WTC11 (cell line): ENCODE results near the gene AMER3. TPM values are rescaled to one million over a fixed set of nuclear protein-coding genes. Genes with fewer than 3 reads are reported as not detected.

ENCODE experiments used
- ATAC-seq: fragments of 200-7000 bp; cut with Tn5 transposase; 2 replicates; pipeline ENCODE4 v1.10.0; 2021; ENCODE audit warnings: mild to moderate bottlenecking, moderate library complexity
- CTCF ChIA-PET: fragments of 300-600 bp; sonication (Branson Sonifier 250); formaldehyde crosslinking; loops from one replicate; lab custom pipeline; 2021; ENCODE audit warnings: antibody characterized with exemption; lab: Charles Lee
- POLR2A ChIA-PET: fragments of 350-600 bp; sonication (Branson Sonifier 250); formaldehyde crosslinking; loops from one replicate; lab custom pipeline; 2021; ENCODE audit warnings: antibody characterized with exemption; lab: Charles Lee
- DNase-seq: peaks from one replicate; pipeline ENCODE4 v3.0.0; 2021; ENCODE audit warnings: low spot score
- H3K27ac Mint-ChIP-seq: 2 replicates; pipeline ENCODE4 v1.8.0; 2021; ENCODE audit warnings: mixed read lengths
- H3K27me3 Mint-ChIP-seq: 2 replicates; pipeline ENCODE4 v1.8.0; 2021; ENCODE audit warnings: low read depth, mild to moderate bottlenecking, moderate library complexity, mixed read lengths
- H3K36me3 Mint-ChIP-seq: 2 replicates; pipeline ENCODE4 v1.8.0; 2021; ENCODE audit warnings: mixed read lengths
- H3K4me1 Mint-ChIP-seq: 2 replicates; pipeline ENCODE4 v1.8.0; 2022; ENCODE audit warnings: mixed read lengths
- H3K4me3 Mint-ChIP-seq: 2 replicates; pipeline ENCODE4 v1.8.0; 2021; ENCODE audit warnings: mild to moderate bottlenecking, moderate library complexity, mixed read lengths
- H3K9me3 Mint-ChIP-seq: 2 replicates; pipeline ENCODE4 v1.8.0; 2021; ENCODE audit warnings: mixed read lengths
- ESRRA ChIP-seq: sonication (generic); formaldehyde crosslinking; IDR thresholded peaks from 2 replicates; pipeline ENCODE4 v1.8.1; 2022; ENCODE audit warnings: mild to moderate bottlenecking, missing genetic modification reagents, borderline replicate concordance
- FOXP1 ChIP-seq: sonication (generic); formaldehyde crosslinking; IDR thresholded peaks from 2 replicates; pipeline ENCODE4 v1.8.0; 2022; ENCODE audit warnings: missing genetic modification reagents, mild to moderate bottlenecking, moderate library complexity, borderline replicate concordance
- GRHL2 ChIP-seq: fragments of 250-450 bp; sonication (Bioruptor Pico); IDR thresholded peaks from 2 replicates; pipeline ENCODE4 v1.8.0; 2022; ENCODE audit warnings: mild to moderate bottlenecking, moderate library complexity; ENCODE audit not compliant: insufficient replicate concordance, severe bottlenecking
- GTF2I ChIP-seq: fragments of 250-450 bp; sonication (Bioruptor Pico); conservative IDR thresholded peaks from 2 replicates; pipeline ENCODE4 v1.4.0; 2021; ENCODE audit warnings: mild to moderate bottlenecking
- IRF2 ChIP-seq: sonication (generic); formaldehyde crosslinking; IDR thresholded peaks from 2 replicates; pipeline ENCODE4 v1.8.0; 2022; ENCODE audit warnings: low read depth, missing genetic modification reagents, borderline replicate concordance
- MXD4 ChIP-seq: fragments of 250-450 bp; sonication (Bioruptor Pico); IDR thresholded peaks from 2 replicates; pipeline ENCODE4 v1.8.0; 2021; ENCODE audit warnings: mild to moderate bottlenecking, moderate library complexity, borderline replicate concordance
- MYBL2 ChIP-seq: sonication (generic); formaldehyde crosslinking; IDR thresholded peaks from 2 replicates; pipeline ENCODE4 v1.8.1; 2023; ENCODE audit warnings: mild to moderate bottlenecking, moderate library complexity, missing genetic modification reagents
- NFE2L1 ChIP-seq: sonication (generic); formaldehyde crosslinking; IDR thresholded peaks from 2 replicates; pipeline ENCODE4 v1.8.1; 2023; ENCODE audit warnings: missing genetic modification reagents
- NFYB ChIP-seq: sonication (generic); formaldehyde crosslinking; conservative IDR thresholded peaks from 2 replicates; pipeline ENCODE4 v1.8.0; 2022; ENCODE audit warnings: low read depth, missing genetic modification reagents
- NR2C2 ChIP-seq: sonication (generic); formaldehyde crosslinking; IDR thresholded peaks from 2 replicates; pipeline ENCODE4 v1.8.0; 2022; ENCODE audit warnings: mild to moderate bottlenecking, missing genetic modification reagents
- RELA ChIP-seq: sonication (generic); formaldehyde crosslinking; IDR thresholded peaks from 2 replicates; pipeline ENCODE4 v1.8.1; 2022; ENCODE audit warnings: missing genetic modification reagents, mild to moderate bottlenecking, borderline replicate concordance
- RORB ChIP-seq: fragments of 250-450 bp; sonication (Bioruptor Pico); IDR thresholded peaks from 2 replicates; pipeline ENCODE4 v1.9.0; 2021; ENCODE audit warnings: mild to moderate bottlenecking
- SMAD3 ChIP-seq: sonication (generic); formaldehyde crosslinking; IDR thresholded peaks from 2 replicates; pipeline ENCODE4 v1.8.0; 2022; ENCODE audit warnings: missing genetic modification reagents, mild to moderate bottlenecking, borderline replicate concordance
- SMAD4 ChIP-seq: sonication (generic); formaldehyde crosslinking; IDR thresholded peaks from 2 replicates; pipeline ENCODE4 v1.8.0; 2022; ENCODE audit warnings: mild to moderate bottlenecking, missing genetic modification reagents
- TCF7 ChIP-seq: sonication (generic); formaldehyde crosslinking; IDR thresholded peaks from 2 replicates; pipeline ENCODE4 v1.8.0; 2022; ENCODE audit warnings: mild to moderate bottlenecking, low read depth, missing genetic modification reagents, moderate library complexity
- TEAD4 ChIP-seq: sonication (generic); formaldehyde crosslinking; IDR thresholded peaks from 2 replicates; pipeline ENCODE4 v1.8.0; 2022; ENCODE audit warnings: mild to moderate bottlenecking, missing genetic modification reagents
- TP53 ChIP-seq: sonication (generic); formaldehyde crosslinking; IDR thresholded peaks from 2 replicates; pipeline ENCODE4 v1.8.1; 2023; ENCODE audit warnings: mild to moderate bottlenecking, missing genetic modification reagents
- ZNF263 ChIP-seq: sonication (generic); formaldehyde crosslinking; IDR thresholded peaks from 2 replicates; pipeline ENCODE4 v1.8.1; 2022; ENCODE audit warnings: low read depth, mild to moderate bottlenecking, moderate library complexity, missing genetic modification reagents
- ZNF416 ChIP-seq: fragments of 250-450 bp; sonication (Bioruptor Pico); IDR thresholded peaks from 2 replicates; pipeline ENCODE4 v1.9.0; 2021; ENCODE audit warnings: mild to moderate bottlenecking, inconsistent platforms
- ZNF423 ChIP-seq: fragments of 250-450 bp; sonication (Bioruptor Pico); IDR thresholded peaks from 2 replicates; pipeline ENCODE4 v2.1.2; 2022; ENCODE audit warnings: mild to moderate bottlenecking, moderate library complexity
- total RNA-seq: library from RNA; stranded (reverse); gene quantifications from 3 replicates; pipeline ENCODE4 v1.2.3, GENCODE V29; 2021
- TF ChIP-seq, protein P1 (sequence below): sonication (generic); formaldehyde crosslinking; IDR thresholded peaks from 2 replicates; pipeline ENCODE4 v1.8.0; 2023; ENCODE audit warnings: missing genetic modification reagents, mild to moderate bottlenecking, borderline replicate concordance
- TF ChIP-seq, protein P2 (sequence below): sonication (generic); formaldehyde crosslinking; IDR thresholded peaks from 2 replicates; pipeline ENCODE4 v1.8.1; 2022; ENCODE audit warnings: missing genetic modification reagents, borderline replicate concordance
- TF ChIP-seq, protein P3 (sequence below): sonication (generic); formaldehyde crosslinking; IDR thresholded peaks from 2 replicates; pipeline ENCODE4 v1.8.1; 2022; ENCODE audit warnings: low read depth, mild to moderate bottlenecking, moderate library complexity, missing genetic modification reagents, borderline replicate concordance
- TF ChIP-seq, protein P4 (sequence below): sonication (generic); formaldehyde crosslinking; IDR thresholded peaks from 2 replicates; pipeline ENCODE4 v1.8.1; 2023; ENCODE audit warnings: mild to moderate bottlenecking, missing genetic modification reagents
- TF ChIP-seq, protein P5 (sequence below): sonication (generic); formaldehyde crosslinking; IDR thresholded peaks from 2 replicates; pipeline ENCODE4 v1.8.1; 2023; ENCODE audit warnings: mild to moderate bottlenecking, moderate library complexity, missing genetic modification reagents
- TF ChIP-seq, protein P6 (sequence below): sonication (generic); formaldehyde crosslinking; IDR thresholded peaks from 2 replicates; pipeline ENCODE4 v1.8.0; 2022; ENCODE audit warnings: mild to moderate bottlenecking, missing genetic modification reagents

The AMER3 gene
- total RNA-seq, 1 experiment from 2014 or later = 0.13 TPM

DNA sequence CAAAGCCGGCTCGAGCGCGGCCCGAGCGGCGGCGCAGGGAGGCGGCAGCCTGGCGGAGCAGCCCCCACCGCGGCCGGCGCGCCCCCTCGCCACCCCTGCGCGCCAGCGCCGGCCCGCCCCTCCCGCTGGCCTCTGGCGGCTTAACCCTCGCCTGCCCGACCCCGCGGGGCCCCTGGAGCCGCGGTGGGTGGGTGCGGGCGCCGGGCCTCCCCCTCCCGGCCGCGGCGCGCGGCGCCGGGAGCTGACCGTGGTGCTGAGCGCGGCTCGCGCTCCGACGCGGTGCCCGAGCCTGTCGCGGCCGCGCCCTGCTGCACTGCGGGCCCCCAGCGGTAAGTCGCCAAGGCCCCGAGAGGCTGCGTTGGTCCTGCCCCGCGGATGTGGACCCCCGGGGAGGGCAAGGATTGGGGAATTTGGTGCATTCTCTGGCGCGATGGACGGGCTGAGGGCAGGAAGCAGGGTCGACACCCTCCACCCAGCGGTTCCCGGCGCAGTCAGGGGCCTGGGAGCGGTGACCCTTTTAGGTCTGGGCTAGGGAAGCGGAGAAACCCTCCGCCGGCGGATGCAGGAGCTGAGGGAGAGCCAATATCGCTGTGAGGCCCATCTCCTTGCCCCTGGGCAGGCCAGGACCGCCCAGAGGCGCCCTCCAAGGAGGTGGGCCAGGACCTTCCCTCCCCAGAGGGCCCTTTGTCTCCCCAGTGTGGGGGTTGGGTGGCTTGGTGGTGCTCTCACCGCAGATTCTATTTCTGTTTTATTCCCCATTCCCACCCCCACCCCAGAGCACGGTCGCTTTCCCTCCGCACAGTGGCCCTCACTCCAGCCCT lies 923 bp downstream of the AMER3 start:
- no peaks in the 10 kb centered on the region for H3K36me3 Mint-ChIP-seq
- H3K27ac Mint-ChIP-seq = no peak overlapping the region
- peak overlapping the region; percentile 82 for H3K4me3 Mint-ChIP-seq
- H3K27me3 Mint-ChIP-seq = peaks cover 44% of the 10 kb centered on the region
- no peaks in the 10 kb centered on the region for H3K9me3 Mint-ChIP-seq
- peaks cover 14% of the 10 kb centered on the region for H3K4me1 Mint-ChIP-seq
- CTCF ChIA-PET = interaction anchor here (0.9 to 1.4 kb wide), 6 partner anchors 11 to 261 kb away, joined by 3 to 5 read pairs (median 4); no protein-coding TSS in a partner anchor
- DNase-seq (peak; percentile 58), ATAC-seq (peak; percentile 83)
- POLR2A ChIA-PET = interaction anchor here (1.2 kb wide), 1 partner anchor 28 kb away, joined by 3 read pairs; no protein-coding TSS in a partner anchor
- TF ChIP-seq NR2C2 (CRISPR knock-in tag) (no peak), IRF2 (CRISPR knock-in tag) (peak; percentile 71; the same call in 1 of the 2 replicates), MYBL2 (CRISPR knock-in tag) (no peak), GTF2I (CRISPR knock-in tag) (no peak), TCF7 (CRISPR knock-in tag) (no peak; the same call in 1 of the 2 replicates), RORB (no peak), RELA (no peak), NFE2L1 (CRISPR knock-in tag) (no peak), TEAD4 (CRISPR knock-in tag) (peak; percentile 57; the same call in 1 of the 2 replicates), NFYB (0 out of 2 replicates have a peak, but pooled peaks have one; percentile 17), GRHL2 (CRISPR knock-in tag) (no peak), SMAD3 (CRISPR knock-in tag) (no peak), FOXP1 (CRISPR knock-in tag) (peak; percentile 94), ZNF423 (CRISPR knock-in tag) (peak; percentile 84), SMAD4 (CRISPR knock-in tag) (no peak), ESRRA (0 out of 2 replicates have a peak, but pooled peaks have one; percentile 58), ZNF416 (CRISPR knock-in tag) (no peak), TP53 (0 out of 2 replicates have a peak, but pooled peaks have one; percentile 32), MXD4 (CRISPR knock-in tag) (no peak), ZNF263 (CRISPR knock-in tag) (no peak)
- TF ChIP-seq, protein P1, sequence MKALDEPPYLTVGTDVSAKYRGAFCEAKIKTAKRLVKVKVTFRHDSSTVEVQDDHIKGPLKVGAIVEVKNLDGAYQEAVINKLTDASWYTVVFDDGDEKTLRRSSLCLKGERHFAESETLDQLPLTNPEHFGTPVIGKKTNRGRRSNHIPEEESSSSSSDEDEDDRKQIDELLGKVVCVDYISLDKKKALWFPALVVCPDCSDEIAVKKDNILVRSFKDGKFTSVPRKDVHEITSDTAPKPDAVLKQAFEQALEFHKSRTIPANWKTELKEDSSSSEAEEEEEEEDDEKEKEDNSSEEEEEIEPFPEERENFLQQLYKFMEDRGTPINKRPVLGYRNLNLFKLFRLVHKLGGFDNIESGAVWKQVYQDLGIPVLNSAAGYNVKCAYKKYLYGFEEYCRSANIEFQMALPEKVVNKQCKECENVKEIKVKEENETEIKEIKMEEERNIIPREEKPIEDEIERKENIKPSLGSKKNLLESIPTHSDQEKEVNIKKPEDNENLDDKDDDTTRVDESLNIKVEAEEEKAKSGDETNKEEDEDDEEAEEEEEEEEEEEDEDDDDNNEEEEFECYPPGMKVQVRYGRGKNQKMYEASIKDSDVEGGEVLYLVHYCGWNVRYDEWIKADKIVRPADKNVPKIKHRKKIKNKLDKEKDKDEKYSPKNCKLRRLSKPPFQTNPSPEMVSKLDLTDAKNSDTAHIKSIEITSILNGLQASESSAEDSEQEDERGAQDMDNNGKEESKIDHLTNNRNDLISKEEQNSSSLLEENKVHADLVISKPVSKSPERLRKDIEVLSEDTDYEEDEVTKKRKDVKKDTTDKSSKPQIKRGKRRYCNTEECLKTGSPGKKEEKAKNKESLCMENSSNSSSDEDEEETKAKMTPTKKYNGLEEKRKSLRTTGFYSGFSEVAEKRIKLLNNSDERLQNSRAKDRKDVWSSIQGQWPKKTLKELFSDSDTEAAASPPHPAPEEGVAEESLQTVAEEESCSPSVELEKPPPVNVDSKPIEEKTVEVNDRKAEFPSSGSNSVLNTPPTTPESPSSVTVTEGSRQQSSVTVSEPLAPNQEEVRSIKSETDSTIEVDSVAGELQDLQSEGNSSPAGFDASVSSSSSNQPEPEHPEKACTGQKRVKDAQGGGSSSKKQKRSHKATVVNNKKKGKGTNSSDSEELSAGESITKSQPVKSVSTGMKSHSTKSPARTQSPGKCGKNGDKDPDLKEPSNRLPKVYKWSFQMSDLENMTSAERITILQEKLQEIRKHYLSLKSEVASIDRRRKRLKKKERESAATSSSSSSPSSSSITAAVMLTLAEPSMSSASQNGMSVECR (CRISPR knock-in tag) = 0 out of 2 replicates have a peak, but pooled peaks have one; percentile 16
- TF ChIP-seq, protein P2, sequence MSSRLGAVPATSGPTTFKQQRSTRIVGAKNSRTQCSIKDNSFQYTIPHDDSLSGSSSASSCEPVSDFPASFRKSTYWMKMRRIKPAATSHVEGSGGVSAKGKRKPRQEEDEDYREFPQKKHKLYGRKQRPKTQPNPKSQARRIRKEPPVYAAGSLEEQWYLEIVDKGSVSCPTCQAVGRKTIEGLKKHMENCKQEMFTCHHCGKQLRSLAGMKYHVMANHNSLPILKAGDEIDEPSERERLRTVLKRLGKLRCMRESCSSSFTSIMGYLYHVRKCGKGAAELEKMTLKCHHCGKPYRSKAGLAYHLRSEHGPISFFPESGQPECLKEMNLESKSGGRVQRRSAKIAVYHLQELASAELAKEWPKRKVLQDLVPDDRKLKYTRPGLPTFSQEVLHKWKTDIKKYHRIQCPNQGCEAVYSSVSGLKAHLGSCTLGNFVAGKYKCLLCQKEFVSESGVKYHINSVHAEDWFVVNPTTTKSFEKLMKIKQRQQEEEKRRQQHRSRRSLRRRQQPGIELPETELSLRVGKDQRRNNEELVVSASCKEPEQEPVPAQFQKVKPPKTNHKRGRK (CRISPR knock-in tag) = no peak
- TF ChIP-seq, protein P3, sequence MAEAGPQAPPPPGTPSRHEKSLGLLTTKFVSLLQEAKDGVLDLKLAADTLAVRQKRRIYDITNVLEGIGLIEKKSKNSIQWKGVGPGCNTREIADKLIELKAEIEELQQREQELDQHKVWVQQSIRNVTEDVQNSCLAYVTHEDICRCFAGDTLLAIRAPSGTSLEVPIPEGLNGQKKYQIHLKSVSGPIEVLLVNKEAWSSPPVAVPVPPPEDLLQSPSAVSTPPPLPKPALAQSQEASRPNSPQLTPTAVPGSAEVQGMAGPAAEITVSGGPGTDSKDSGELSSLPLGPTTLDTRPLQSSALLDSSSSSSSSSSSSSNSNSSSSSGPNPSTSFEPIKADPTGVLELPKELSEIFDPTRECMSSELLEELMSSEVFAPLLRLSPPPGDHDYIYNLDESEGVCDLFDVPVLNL (CRISPR knock-in tag) = no peak
- TF ChIP-seq, protein P4, sequence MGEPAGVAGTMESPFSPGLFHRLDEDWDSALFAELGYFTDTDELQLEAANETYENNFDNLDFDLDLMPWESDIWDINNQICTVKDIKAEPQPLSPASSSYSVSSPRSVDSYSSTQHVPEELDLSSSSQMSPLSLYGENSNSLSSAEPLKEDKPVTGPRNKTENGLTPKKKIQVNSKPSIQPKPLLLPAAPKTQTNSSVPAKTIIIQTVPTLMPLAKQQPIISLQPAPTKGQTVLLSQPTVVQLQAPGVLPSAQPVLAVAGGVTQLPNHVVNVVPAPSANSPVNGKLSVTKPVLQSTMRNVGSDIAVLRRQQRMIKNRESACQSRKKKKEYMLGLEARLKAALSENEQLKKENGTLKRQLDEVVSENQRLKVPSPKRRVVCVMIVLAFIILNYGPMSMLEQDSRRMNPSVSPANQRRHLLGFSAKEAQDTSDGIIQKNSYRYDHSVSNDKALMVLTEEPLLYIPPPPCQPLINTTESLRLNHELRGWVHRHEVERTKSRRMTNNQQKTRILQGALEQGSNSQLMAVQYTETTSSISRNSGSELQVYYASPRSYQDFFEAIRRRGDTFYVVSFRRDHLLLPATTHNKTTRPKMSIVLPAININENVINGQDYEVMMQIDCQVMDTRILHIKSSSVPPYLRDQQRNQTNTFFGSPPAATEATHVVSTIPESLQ = no peak
- TF ChIP-seq, protein P5, sequence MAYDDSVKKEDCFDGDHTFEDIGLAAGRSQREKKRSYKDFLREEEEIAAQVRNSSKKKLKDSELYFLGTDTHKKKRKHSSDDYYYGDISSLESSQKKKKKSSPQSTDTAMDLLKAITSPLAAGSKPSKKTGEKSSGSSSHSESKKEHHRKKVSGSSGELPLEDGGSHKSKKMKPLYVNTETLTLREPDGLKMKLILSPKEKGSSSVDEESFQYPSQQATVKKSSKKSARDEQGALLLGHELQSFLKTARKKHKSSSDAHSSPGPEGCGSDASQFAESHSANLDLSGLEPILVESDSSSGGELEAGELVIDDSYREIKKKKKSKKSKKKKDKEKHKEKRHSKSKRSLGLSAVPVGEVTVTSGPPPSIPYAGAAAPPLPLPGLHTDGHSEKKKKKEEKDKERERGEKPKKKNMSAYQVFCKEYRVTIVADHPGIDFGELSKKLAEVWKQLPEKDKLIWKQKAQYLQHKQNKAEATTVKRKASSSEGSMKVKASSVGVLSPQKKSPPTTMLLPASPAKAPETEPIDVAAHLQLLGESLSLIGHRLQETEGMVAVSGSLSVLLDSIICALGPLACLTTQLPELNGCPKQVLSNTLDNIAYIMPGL = no peak
- TF ChIP-seq, protein P6, sequence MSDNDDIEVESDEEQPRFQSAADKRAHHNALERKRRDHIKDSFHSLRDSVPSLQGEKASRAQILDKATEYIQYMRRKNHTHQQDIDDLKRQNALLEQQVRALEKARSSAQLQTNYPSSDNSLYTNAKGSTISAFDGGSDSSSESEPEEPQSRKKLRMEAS = no peak
